OCI-LY7 (cell line): ENCODE data around the gene LCN6. TPM values are rescaled to one million over a fixed set of nuclear protein-coding genes. Genes with fewer than 3 reads are reported as not detected.

ENCODE experiments used
- BruUV-seq: library from RNA; stranded (reverse); fragments of 400-500 nt; replicated peaks from 2 replicates; lab custom pipeline; 2021; lab: Mats Ljungman, UMichigan
- CTCF ChIA-PET: fragments of 300-600 bp; sonication (Branson Sonifier 250); formaldehyde crosslinking; loops from one replicate; lab custom pipeline; 2022; ENCODE audit warnings: antibody characterized with exemption; ENCODE audit not compliant: unreplicated experiment; lab: Charles Lee
- POLR2A ChIA-PET: fragments of 300-600 bp; sonication (Branson Sonifier 250); formaldehyde crosslinking; loops from one replicate; lab custom pipeline; 2022; ENCODE audit warnings: antibody characterized with exemption; lab: Charles Lee
- DNase-seq: peaks from one replicate; pipeline ENCODE4 v3.0.0-alpha.2; 2015; ENCODE audit warnings: low spot score
- H2AFZ ChIP-seq: fragments of 200-600 bp; sonication (generic), shearing (Covaris generic); 2 replicates; pipeline ENCODE4 v1.6.1; 2014; ENCODE audit warnings: mild to moderate bottlenecking, antibody characterized with exemption, low read length, moderate library complexity
- H3K27ac ChIP-seq: fragments of 200-600 bp; sonication (generic); 2 replicates; pipeline ENCODE4 v1.5.1; 2014; ENCODE audit warnings: mixed run types, low read depth, mild to moderate bottlenecking, moderate library complexity, low read length, inconsistent platforms; ENCODE audit not compliant: poor library complexity, severe bottlenecking
- H3K36me3 ChIP-seq: fragments of 200-600 bp; sonication (generic); 2 replicates; pipeline ENCODE4 v1.6.1; 2014; ENCODE audit warnings: mild to moderate bottlenecking, antibody characterized with exemption, low read length, moderate library complexity, mixed read lengths; ENCODE audit not compliant: insufficient read depth
- H3K4me1 ChIP-seq: fragments of 200-600 bp; sonication (generic); 2 replicates; pipeline ENCODE4 v1.5.1; 2014; ENCODE audit warnings: mild to moderate bottlenecking, low read length; ENCODE audit not compliant: insufficient read depth, poor library complexity, severe bottlenecking
- H3K4me2 ChIP-seq: fragments of 200-600 bp; sonication (generic); 2 replicates; pipeline ENCODE4 v1.6.1; 2014; ENCODE audit warnings: mild to moderate bottlenecking, low read length
- H3K4me3 ChIP-seq: fragments of 200-600 bp; sonication (generic); 2 replicates; pipeline ENCODE4 v1.5.1; 2014; ENCODE audit warnings: mild to moderate bottlenecking, low read depth, low read length; ENCODE audit not compliant: poor library complexity, severe bottlenecking
- H3K79me2 ChIP-seq: fragments of 200-600 bp; sonication (generic); 2 replicates; pipeline ENCODE4 v1.6.1; 2016; ENCODE audit warnings: low read depth, mild to moderate bottlenecking, low read length, moderate library complexity, mixed read lengths; ENCODE audit not compliant: insufficient read depth
- H3K9me2 ChIP-seq: fragments of 200-600 bp; sonication (generic); 2 replicates; pipeline ENCODE4 v1.6.1; 2016; ENCODE audit warnings: mild to moderate bottlenecking, low read length, mixed read lengths; ENCODE audit not compliant: insufficient read depth
- H3K9me3 ChIP-seq: fragments of 200-600 bp; sonication (generic); 2 replicates; pipeline ENCODE4 v1.6.1; 2014; ENCODE audit warnings: mild to moderate bottlenecking, mixed run types, low read length, mixed read lengths
- H4K20me1 ChIP-seq: fragments of 200-600 bp; sonication (generic); 2 replicates; pipeline ENCODE4 v1.6.1; 2014; ENCODE audit warnings: mild to moderate bottlenecking, antibody characterized with exemption, low read length, moderate library complexity, mixed read lengths; ENCODE audit not compliant: insufficient read depth
- EZH2phosphoT487 ChIP-seq: fragments of 200-600 bp; sonication (generic); IDR thresholded peaks from 2 replicates; pipeline ENCODE4 v1.6.1; 2018; ENCODE audit warnings: low read depth, borderline replicate concordance, mild to moderate bottlenecking, mixed run types, antibody characterized with exemption, low read length, moderate library complexity, mixed read lengths
- intact Hi-C: fragments of 100-400 bp; cut with micrococcal nuclease; formaldehyde crosslinking; loops from one replicate; pipeline ENCODE4 v1.10.0; 2022; ENCODE audit not compliant: unreplicated experiment
- total RNA-seq, 2 experiments: library from RNA; depleted of rRNA in 1 of 2; stranded (reverse); fragments of >200 nt in 1 of 2; shearing (Covaris generic) in 1 of 2; gene quantifications; 2 replicates each; pipeline ENCODE4 v1.2.3, GENCODE V29; 2014 to 2022
- TF ChIP-seq, protein P1 (sequence below): fragments of 200-600 bp; sonication (generic); conservative IDR thresholded peaks from 2 replicates; pipeline ENCODE4 v1.5.1; 2014; ENCODE audit warnings: mild to moderate bottlenecking, antibody characterized with exemption, low read length, moderate library complexity, mixed read lengths

The LCN6 gene
- total RNA-seq, 2 experiments from 2014 or later: not detected

DNA sequence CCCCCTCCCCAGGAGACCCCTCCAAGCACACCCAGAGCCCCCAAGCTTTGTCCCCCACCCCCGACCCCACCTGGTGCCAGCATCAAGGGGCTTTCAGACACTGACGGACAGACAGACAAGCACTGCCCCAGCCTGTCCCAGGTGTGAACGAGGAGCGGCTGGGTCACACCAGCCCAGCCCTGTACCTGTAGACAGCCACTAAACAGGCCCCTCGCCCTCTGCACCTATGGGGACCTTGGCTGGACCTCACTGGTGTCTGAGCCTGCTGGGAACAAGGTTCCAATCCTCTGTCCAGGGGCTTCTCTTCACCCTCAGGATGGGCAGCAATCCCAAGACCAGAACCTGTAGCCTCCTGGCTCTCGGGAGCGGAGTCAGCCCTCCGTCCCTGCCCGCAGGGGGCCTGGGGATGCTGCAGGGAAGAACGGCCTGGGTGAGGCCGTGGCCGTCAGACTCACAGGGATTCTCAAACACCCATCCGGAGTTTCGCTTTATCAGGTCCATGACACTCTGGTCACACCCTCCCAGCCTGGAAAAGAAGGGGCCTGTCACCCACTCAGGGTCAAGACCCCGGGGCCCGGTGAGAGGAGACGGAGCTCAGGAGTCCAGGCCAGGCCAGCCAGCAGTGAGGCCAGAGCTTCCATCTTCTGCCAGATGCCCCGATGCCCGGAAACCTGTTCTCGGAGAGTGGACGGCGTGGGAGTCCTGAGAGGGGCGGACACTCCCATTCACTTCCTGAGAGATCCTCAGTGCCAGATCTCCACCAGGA is 2.8 kb downstream of the LCN6 start:
- Histone ChIP-seq H3K79me2 (no peaks in the 10 kb centered on the region), H3K27ac (no peak overlapping the region), H3K36me3 (no peaks in the 10 kb centered on the region), H3K9me3 (no peaks in the 10 kb centered on the region), H4K20me1 (no peaks in the 10 kb centered on the region), H3K4me2 (no peak overlapping the region), H3K4me1 (peaks cover 12% of the 10 kb centered on the region), H2AFZ (no peak overlapping the region), H3K9me2 (no peaks in the 10 kb centered on the region), H3K4me3 (no peak overlapping the region)
- no peak for DNase-seq
- intact Hi-C loops: no loop called here
- BruUV-seq: no TSS peak
- TF ChIP-seq EZH2phosphoT487: no peak
- ChIA-PET CTCF (interaction anchor here (1.0 kb wide), 1 partner anchor 32 kb away, joined by 3 read pairs; no protein-coding TSS in a partner anchor), POLR2A (no interaction called here)

DNA sequence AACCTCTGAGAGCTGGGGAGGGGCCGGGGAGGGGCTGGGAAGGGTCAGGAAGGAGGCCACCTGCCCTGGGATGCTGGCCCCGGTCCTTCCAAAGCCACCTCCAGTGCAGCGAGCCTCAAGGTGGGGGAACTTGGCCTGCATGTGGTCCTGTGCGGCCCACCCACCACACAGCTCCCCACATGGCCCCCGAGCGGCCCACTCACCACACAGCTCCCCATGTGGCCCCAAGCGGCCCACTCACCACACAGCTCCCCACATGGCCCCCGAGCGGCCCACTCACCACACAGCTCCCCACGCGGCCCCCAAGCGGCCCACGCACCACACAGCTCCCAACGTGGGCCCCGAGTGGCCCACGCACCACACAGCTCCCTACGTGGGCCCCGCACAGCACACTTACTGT is 3.6 kb downstream of the LCN6 start:
- POLR2A ChIA-PET: no interaction called here
- DNase-seq: no peak
- Histone ChIP-seq H3K4me1 (peaks cover 12% of the 10 kb centered on the region), H3K4me2 (no peak overlapping the region), H3K4me3 (no peak overlapping the region), H3K27ac (no peak overlapping the region), H3K9me3 (no peaks in the 10 kb centered on the region), H3K9me2 (no peaks in the 10 kb centered on the region), H2AFZ (no peak overlapping the region), H3K36me3 (no peaks in the 10 kb centered on the region), H4K20me1 (no peaks in the 10 kb centered on the region), H3K79me2 (no peaks in the 10 kb centered on the region)
- no peak for TF ChIP-seq EZH2phosphoT487
- TF ChIP-seq, protein P1, sequence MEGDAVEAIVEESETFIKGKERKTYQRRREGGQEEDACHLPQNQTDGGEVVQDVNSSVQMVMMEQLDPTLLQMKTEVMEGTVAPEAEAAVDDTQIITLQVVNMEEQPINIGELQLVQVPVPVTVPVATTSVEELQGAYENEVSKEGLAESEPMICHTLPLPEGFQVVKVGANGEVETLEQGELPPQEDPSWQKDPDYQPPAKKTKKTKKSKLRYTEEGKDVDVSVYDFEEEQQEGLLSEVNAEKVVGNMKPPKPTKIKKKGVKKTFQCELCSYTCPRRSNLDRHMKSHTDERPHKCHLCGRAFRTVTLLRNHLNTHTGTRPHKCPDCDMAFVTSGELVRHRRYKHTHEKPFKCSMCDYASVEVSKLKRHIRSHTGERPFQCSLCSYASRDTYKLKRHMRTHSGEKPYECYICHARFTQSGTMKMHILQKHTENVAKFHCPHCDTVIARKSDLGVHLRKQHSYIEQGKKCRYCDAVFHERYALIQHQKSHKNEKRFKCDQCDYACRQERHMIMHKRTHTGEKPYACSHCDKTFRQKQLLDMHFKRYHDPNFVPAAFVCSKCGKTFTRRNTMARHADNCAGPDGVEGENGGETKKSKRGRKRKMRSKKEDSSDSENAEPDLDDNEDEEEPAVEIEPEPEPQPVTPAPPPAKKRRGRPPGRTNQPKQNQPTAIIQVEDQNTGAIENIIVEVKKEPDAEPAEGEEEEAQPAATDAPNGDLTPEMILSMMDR: no peak
- intact Hi-C loops: no loop called here
- CTCF ChIA-PET: interaction anchor here (1.0 kb wide), 1 partner anchor 33 kb away, joined by 3 read pairs; no protein-coding TSS in a partner anchor
- no TSS peak for BruUV-seq

DNA sequence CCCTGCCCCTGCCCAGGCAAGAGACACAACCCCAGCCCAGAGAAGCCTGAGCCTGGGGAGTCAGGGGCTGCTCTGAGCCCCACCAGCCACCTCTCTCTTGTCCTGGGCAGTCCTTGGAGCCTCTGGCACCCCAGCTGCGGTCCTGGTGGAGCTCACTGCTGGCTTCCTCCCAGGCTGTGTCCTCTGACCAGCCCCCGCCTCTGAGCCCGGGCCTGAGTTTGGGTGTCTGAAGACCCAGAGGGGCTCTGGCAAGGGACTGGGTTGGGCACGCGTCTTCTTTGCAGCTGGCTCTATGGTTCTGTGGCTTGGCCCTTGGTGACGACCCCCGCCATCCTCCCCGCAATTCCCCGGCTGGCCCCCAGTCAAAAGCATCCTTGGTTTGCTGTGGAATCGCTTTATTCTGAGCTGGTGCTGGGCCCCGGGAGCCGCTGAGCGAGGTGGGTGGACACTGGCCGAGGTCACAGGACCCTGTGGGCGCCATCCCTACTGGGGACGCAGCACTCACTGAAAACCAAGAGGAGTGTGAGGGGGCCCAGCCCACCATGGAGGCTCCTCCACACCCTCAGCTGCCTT is 4.6 kb downstream of the LCN6 start:
- Histone ChIP-seq H3K4me2 (no peak overlapping the region), H3K27ac (no peak overlapping the region), H3K4me1 (peaks cover 6% of the 10 kb centered on the region), H2AFZ (no peak overlapping the region), H3K36me3 (no peaks in the 10 kb centered on the region), H3K79me2 (no peaks in the 10 kb centered on the region), H3K4me3 (no peak overlapping the region), H3K9me3 (no peaks in the 10 kb centered on the region), H4K20me1 (no peaks in the 10 kb centered on the region), H3K9me2 (no peaks in the 10 kb centered on the region)
- ChIA-PET CTCF (no interaction called here), POLR2A (no interaction called here)
- no peak for DNase-seq
- TF ChIP-seq, protein P1: no peak
- TF ChIP-seq EZH2phosphoT487: no peak
- intact Hi-C loops: no loop called here
- BruUV-seq: no TSS peak
